Small intestine (tissue), 7 donors: ENCODE results near the gene NPR2. TPM values are rescaled to one million over a fixed set of nuclear protein-coding genes. Genes with fewer than 3 reads are reported as not detected.
A peak's percentile ranks its signal among the peaks of the same experiment; 100 is the strongest.

ENCODE experiments used
- DNase-seq, 2 donors: peaks; one replicate each; pipeline versions ENCODE4 v3.0.0 to v3.0.0-alpha.2; 2013
- FAIRE-seq: peaks from 2 replicates; lab custom pipeline; 2012; peaks lifted over from hg19 to GRCh38; lab: Jason Lieb, UNC
- H3K27ac ChIP-seq, 3 donors: one replicate each; pipeline ENCODE4 v1.5.1; 2013; ENCODE audit warnings: low read length in 2 of 3, mild to moderate bottlenecking in 2 of 3, control low read depth in 1 of 3, inconsistent platforms in 1 of 3, low read depth in 1 of 3, moderate library complexity in 1 of 3
- H3K27me3 ChIP-seq, 3 donors: one replicate each; pipeline ENCODE4 v1.6.1; 2013; ENCODE audit warnings: low read length in 3 of 3, inconsistent platforms in 1 of 3; ENCODE audit not compliant: control insufficient read depth in 3 of 3, insufficient read depth in 3 of 3
- H3K36me3 ChIP-seq, 3 donors: one replicate each; pipeline ENCODE4 v1.6.1; 2013; ENCODE audit warnings: low read length in 3 of 3, inconsistent platforms in 1 of 3, low read depth in 1 of 3, mild to moderate bottlenecking in 1 of 3, moderate library complexity in 1 of 3; ENCODE audit not compliant: control insufficient read depth in 3 of 3, insufficient read depth in 2 of 3
- H3K4me1 ChIP-seq, 3 donors: one replicate each; pipeline ENCODE4 v1.6.1; 2013; ENCODE audit warnings: low read length in 2 of 3, inconsistent platforms in 1 of 3, low read depth in 1 of 3, mild to moderate bottlenecking in 1 of 3, moderate library complexity in 1 of 3; ENCODE audit not compliant: control insufficient read depth in 3 of 3, insufficient read depth in 2 of 3
- H3K4me3 ChIP-seq, 3 donors: one replicate each; pipeline ENCODE4 v1.5.1; 2013; ENCODE audit warnings: low read length in 3 of 3, control low read depth in 1 of 3, inconsistent platforms in 1 of 3, low read depth in 1 of 3, mild to moderate bottlenecking in 1 of 3, moderate library complexity in 1 of 3
- H3K9me3 ChIP-seq, 2 donors: one replicate each; pipeline ENCODE4 v1.6.1; 2013; ENCODE audit warnings: low read depth in 1 of 2, low read length in 1 of 2; ENCODE audit not compliant: control insufficient read depth in 2 of 2, insufficient read depth in 1 of 2
- WGBS, 3 donors: extraction: QIAGEN DNeasy Blood & Tissue Kit; methylation state at CpG; one replicate each; pipeline ENCODE4 v1.1.7; 2013; 5-methylcytosine and 5-hydroxymethylcytosine counted together
- polyA plus RNA-seq, 4 donors: library from polyadenylated mRNA; stranded (reverse) in 3 of 4; unstranded in 1 of 4; fragments of 200-250 nt in 3 of 4; fragments of 120-200 nt in 1 of 4; gene quantifications; one replicate each; pipeline versions ENCODE4 v1.2.1 to v1.2.3, GENCODE V29; 2013
- donor health status: healthy with polysubstance abuse.
- donor health status: control.
- donor health status: control.
- donor health status: Bipolar disorder and iron deficiency.
- donor health status: healthy.

Gene NPR2
- polyA plus RNA-seq, 4 donors, result 0.89 to 12.0 (median 4.9) TPM

DNA sequence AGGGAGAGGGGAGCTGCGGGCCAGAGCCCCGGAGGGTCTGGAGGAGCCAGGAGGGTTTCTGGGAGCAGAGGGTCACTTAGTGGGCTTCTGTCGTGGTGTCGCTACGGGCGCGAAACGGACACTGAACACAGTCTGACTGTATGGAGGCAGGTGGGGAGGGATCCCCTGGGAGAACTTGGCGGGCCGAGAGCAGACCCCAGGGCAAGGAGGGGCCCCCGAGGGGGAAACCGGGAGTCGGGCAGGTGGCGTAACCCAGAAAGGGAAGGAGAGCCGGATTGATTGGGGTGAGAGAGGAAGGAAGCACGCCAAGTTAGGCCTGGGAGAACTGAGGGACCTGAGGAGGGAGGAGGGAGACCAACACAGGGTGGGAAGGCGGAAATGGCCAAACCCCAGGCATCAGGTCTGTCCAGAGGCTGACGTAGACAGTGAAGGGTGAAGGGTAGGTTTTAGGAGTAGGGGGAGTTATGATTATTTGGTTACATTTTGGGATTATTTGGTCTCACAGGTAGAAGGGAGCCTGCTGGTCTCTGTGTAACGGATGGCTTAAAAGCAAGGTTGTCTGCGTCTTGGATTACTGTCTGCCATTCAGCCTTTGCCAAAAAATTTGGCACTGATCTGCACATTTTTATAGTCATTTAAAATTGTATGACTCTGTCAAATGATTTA, 34.0 kb upstream of the NPR2 start:
- H3K4me3 ChIP-seq, result peak overlapping the region; percentile 71 to 89 (median 74)
- WGBS, 3 donors, result 0 to 2% (median 2%) methylated on average over 20 of the region's 20 CpGs
- H3K9me3 ChIP-seq, result no peaks in the 10 kb centered on the region
- DNase-seq, result peak; percentile 67 to 90
- H3K27ac ChIP-seq, result peak overlapping the region; percentile 86 to 99 (median 95)
- H3K36me3 ChIP-seq, result peaks cover 4 to 30% (median 11%) of the 10 kb centered on the region in 3 donors
- peaks cover 0 to 24% (median 3%) of the 10 kb centered on the region in 3 donors for H3K4me1 ChIP-seq
- no peaks in the 10 kb centered on the region for H3K27me3 ChIP-seq
- no peak for FAIRE-seq

DNA sequence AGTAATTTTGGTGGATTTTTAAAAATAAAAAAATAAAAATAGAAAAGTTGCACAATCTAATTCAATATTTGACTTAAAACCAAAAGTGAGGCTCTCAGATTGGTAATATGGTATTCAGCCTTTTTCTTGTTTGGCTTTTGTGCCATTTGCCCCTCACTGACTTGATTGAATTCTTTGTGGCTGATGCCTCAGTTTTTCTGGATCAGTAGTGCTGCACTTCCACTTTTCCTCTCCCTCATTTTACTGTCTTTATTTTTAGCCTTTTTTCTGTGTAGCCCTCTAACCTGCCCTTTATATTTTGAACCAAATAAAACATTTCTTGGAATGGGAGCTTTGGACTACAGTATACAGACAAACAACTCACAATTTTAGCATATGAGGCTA, 33.5 kb upstream of the NPR2 start:
- peaks cover 0 to 24% (median 3%) of the 10 kb centered on the region in 3 donors for H3K4me1 ChIP-seq
- DNase-seq, result no peak
- no peak for FAIRE-seq
- no peaks in the 10 kb centered on the region for H3K27me3 ChIP-seq
- peak overlapping the region in 1 of 3 donors; percentile 99 for H3K27ac ChIP-seq
- no peaks in the 10 kb centered on the region for H3K9me3 ChIP-seq
- peaks cover 4 to 25% (median 7%) of the 10 kb centered on the region in 3 donors for H3K36me3 ChIP-seq
- H3K4me3 ChIP-seq, result peak overlapping the region in 2 of 3 donors; percentile 74 to 89

DNA sequence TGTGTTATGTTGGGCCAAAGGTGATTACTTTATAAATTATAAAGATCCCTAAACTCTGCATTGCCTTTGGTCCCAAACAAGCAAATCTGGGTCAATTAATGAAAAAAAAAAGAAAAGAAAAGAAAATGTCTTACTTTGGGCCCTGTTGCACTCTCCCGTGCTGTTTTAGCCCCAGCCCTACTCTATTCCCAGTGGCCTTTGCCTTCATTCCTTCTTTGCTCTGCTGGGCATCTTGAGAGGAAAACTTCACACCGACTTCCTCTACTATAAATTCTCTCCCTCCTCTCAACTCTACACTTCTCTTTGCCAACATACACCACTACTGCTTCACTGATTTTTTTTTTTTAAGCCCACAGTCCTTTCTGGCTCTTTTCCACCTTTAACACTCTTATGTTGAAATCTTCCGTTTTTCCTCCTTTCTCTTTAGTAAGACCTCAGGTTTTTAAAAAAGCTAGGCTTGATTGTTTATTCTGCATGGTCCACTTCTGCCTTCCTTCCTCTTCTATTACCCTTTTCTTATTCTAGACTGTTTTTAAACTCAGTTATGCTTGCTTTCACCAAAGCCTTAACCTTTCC, 32.8 kb upstream of the NPR2 start:
- H3K4me1 ChIP-seq, result peaks cover 0 to 24% (median 3%) of the 10 kb centered on the region in 3 donors
- WGBS, 3 donors, result 35 to 43% (median 35%) methylated on average over 3 of the region's 3 CpGs
- no peak for DNase-seq
- no peak for FAIRE-seq
- peak overlapping the region in 1 of 3 donors; percentile 99 for H3K27ac ChIP-seq
- no peaks in the 10 kb centered on the region for H3K9me3 ChIP-seq
- H3K27me3 ChIP-seq, result no peaks in the 10 kb centered on the region
- H3K36me3 ChIP-seq, result peaks cover 0 to 19% (median 2%) of the 10 kb centered on the region in 3 donors
- no peak overlapping the region for H3K4me3 ChIP-seq

DNA sequence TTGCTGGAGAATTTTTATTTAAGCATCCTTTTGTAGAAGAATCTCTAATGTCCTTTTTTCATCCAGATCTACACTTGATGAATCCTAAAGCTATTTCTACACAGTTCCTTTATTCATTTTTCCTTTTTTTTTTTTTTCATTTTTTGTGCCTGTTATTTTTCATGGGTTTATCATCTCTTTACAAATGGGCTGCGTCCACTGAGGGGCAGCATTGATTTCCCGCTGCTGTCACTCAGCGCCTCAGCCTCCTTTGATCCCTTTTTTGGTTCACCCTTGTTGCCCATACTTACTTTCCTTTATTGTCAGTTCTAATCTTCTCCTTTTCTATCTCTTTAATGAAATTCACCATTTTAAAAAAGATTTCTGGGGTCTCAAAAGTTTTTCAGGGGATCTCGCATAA, 31.6 kb upstream of the NPR2 start:
- 94 to 98% (median 94%) methylated on average over 4 of the region's 4 CpGs for WGBS, 3 donors

DNA sequence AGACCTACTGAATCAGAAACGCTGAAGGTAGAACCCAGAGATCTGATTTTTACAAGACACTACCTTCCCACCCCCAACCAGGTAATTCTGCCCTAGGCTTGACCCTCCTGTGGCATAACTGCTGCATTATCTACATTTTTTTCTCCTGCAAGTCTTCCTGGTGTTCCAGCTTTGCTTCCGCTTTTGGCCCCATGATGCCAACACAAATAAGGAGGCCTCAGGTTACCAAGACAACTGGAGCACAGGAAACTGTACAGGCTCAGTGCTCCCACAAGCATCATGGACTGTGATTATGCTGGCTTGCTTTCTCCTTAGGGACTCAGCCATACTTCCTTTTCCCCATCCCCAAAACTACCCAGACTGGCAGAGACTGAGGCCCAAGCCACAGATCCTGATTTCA, 30.7 kb upstream of the NPR2 start:
- DNase-seq (peak in 1 of 2 donors; percentile 78), FAIRE-seq (no peak)
- 48 to 60% (median 58%) methylated on average over 2 of the region's 2 CpGs for WGBS, 3 donors
- H3K4me1 ChIP-seq, result peaks cover 0 to 24% (median 3%) of the 10 kb centered on the region in 3 donors
- peaks cover 0 to 8% (median 0%) of the 10 kb centered on the region in 3 donors for H3K36me3 ChIP-seq
- no peaks in the 10 kb centered on the region for H3K27me3 ChIP-seq
- no peaks in the 10 kb centered on the region for H3K9me3 ChIP-seq
- peak overlapping the region in 1 of 3 donors; percentile 7 for H3K27ac ChIP-seq
- no peak overlapping the region for H3K4me3 ChIP-seq

More for the DNA sequence above, 31.6 kb upstream of the NPR2 start:
- Histone ChIP-seq H3K4me3 (no peak overlapping the region), H3K27ac (no peak overlapping the region), H3K27me3 (no peaks in the 10 kb centered on the region), H3K36me3 (peaks cover 0 to 8% (median 0%) of the 10 kb centered on the region in 3 donors), H3K4me1 (peaks cover 0 to 24% (median 3%) of the 10 kb centered on the region in 3 donors), H3K9me3 (no peaks in the 10 kb centered on the region)
- DNase-seq (no peak), FAIRE-seq (no peak)

DNA sequence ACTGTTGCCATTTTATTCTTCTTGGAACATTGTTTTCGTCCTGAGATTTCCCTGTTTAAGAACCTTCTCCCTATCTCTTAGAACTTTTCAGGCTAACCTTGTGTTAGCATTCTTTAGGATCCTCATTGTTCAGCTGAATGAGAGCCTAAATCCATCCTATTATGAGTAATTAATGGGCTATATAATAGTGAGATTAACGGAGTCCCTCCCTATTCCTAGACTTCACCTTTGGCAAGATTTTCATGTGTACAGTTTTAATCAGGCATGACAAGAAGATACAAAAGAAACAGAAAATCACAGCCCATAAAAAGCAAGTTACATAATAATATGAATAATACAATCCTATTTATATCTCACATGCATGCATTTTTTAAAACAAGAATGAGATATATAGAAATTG, 28.2 kb upstream of the NPR2 start:
- H3K36me3 ChIP-seq, result peaks cover 0 to 4% (median 0%) of the 10 kb centered on the region in 3 donors
- FAIRE-seq, result no peak

DNA sequence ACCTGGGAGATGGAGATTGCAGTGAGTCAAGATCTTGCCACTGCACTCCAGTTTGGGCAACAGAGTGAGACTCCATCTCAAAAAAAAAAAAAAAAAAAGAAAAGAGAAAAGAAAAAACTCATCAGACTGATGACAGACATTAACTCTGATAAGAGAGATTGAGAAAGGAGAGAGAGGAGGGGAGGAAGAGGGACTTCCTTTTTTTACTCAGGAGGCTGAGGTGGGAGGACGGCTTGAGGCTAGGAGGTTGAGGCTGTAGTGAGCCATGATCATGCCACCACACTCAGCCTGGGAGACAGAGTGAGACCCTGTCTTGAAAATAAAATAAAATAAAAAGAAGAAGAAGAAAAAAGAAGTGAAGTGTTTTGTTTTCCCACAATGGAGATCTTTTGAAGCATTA, 27.6 kb upstream of the NPR2 start:
- no peaks in the 10 kb centered on the region for H3K27me3 ChIP-seq
- FAIRE-seq (no peak), DNase-seq (no peak)
- H3K27ac ChIP-seq, result no peak overlapping the region
- H3K4me3 ChIP-seq, result no peak overlapping the region
- peaks cover 0 to 14% (median 0%) of the 10 kb centered on the region in 3 donors for H3K4me1 ChIP-seq
- 95 to 100% (median 96%) methylated on average over 1 of the region's 1 CpG for WGBS, 3 donors
- H3K9me3 ChIP-seq, result no peaks in the 10 kb centered on the region
- H3K36me3 ChIP-seq, result peaks cover 0 to 4% (median 0%) of the 10 kb centered on the region in 3 donors

More for the DNA sequence above, 28.2 kb upstream of the NPR2 start:
- H3K27ac ChIP-seq, result no peak overlapping the region
- H3K9me3 ChIP-seq, result no peaks in the 10 kb centered on the region
- no peak for DNase-seq
- H3K4me1 ChIP-seq, result peaks cover 0 to 20% (median 3%) of the 10 kb centered on the region in 3 donors
- H3K27me3 ChIP-seq, result no peaks in the 10 kb centered on the region
- WGBS, 3 donors, result 36 to 67% (median 66%) methylated on average over 2 of the region's 2 CpGs
- no peak overlapping the region for H3K4me3 ChIP-seq

DNA sequence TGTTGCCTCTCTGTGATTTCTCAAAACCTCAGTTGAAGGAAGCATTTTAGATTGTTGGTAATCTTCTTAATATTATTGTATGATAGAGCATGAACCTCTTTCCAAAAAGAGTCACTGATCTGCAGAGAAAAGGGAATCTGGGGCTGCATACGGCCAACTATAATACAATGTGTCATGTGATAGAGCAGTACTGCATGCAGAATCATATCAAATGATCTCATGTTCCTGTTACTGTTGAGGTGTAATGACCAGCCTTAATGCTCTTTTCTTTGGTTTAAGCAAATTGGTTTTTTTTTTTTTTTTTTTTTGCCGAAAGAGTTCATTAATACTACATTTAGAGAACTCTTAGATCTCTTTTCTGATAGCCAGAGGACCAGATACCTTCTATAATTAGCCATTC, 24.4 kb upstream of the NPR2 start:
- no peaks in the 10 kb centered on the region for H3K36me3 ChIP-seq
- DNase-seq (no peak), FAIRE-seq (no peak)

More for the DNA sequence above, 24.4 kb upstream of the NPR2 start:
- no peaks in the 10 kb centered on the region for H3K9me3 ChIP-seq
- no peak overlapping the region for H3K27ac ChIP-seq
- no peaks in the 10 kb centered on the region for H3K27me3 ChIP-seq
- H3K4me3 ChIP-seq, result no peak overlapping the region
- WGBS, 3 donors, result 80 to 94% (median 87%) methylated on average over 2 of the region's 2 CpGs
- peaks cover 2 to 15% (median 8%) of the 10 kb centered on the region in 3 donors for H3K4me1 ChIP-seq
